RWPE2 (cell line): ENCODE results near the gene EML6.

Experiments
- ATAC-seq: fragments of 200-7000 bp; cut with Tn5 transposase; 3 replicates; pipeline ENCODE4 v1.9.1; 2021; ENCODE audit warnings: low read depth
- DNase-seq: peaks from one replicate; pipeline ENCODE4 v3.0.0-alpha.2; 2020; ENCODE audit warnings: low spot score
- H3K27ac ChIP-seq: fragments of 450-650 bp; 2 replicates; pipeline ENCODE4 v1.5.1; 2017; ENCODE audit warnings: mild to moderate bottlenecking; ENCODE audit not compliant: poor library complexity, severe bottlenecking
- H3K27me3 ChIP-seq: fragments of 250-450 bp; sonication (Bioruptor Pico); 2 replicates; pipeline ENCODE4 v1.5.1; 2021; ENCODE audit warnings: mild to moderate bottlenecking, moderate library complexity; ENCODE audit not compliant: insufficient read depth, poor library complexity, severe bottlenecking
- H3K36me3 ChIP-seq: fragments of 250-450 bp; sonication (Bioruptor Pico); 2 replicates; pipeline ENCODE4 v1.5.1; 2020; ENCODE audit warnings: low read depth, mild to moderate bottlenecking, moderate library complexity
- H3K4me1 ChIP-seq: fragments of 250-450 bp; sonication (Bioruptor Pico); 2 replicates; pipeline ENCODE4 v1.5.1; 2021; ENCODE audit warnings: mild to moderate bottlenecking, moderate library complexity; ENCODE audit not compliant: insufficient read depth, poor library complexity, severe bottlenecking
- H3K4me3 ChIP-seq: fragments of 250-450 bp; sonication (Bioruptor Pico); 2 replicates; pipeline ENCODE4 v1.5.1; 2021; ENCODE audit warnings: mild to moderate bottlenecking, moderate library complexity; ENCODE audit not compliant: severe bottlenecking
- H3K9me3 ChIP-seq: fragments of 250-450 bp; sonication (Bioruptor Pico); 2 replicates; pipeline ENCODE4 v1.5.1; 2021; ENCODE audit warnings: mild to moderate bottlenecking, moderate library complexity; ENCODE audit not compliant: severe bottlenecking
- TF ChIP-seq, protein P1 (sequence below): fragments of 450-650 bp; IDR thresholded peaks from one replicate; pipeline ENCODE4 v1.5.1; 2017; ENCODE audit warnings: mild to moderate bottlenecking, moderate library complexity; ENCODE audit not compliant: poor library complexity, severe bottlenecking

The EML6 gene

DNA sequence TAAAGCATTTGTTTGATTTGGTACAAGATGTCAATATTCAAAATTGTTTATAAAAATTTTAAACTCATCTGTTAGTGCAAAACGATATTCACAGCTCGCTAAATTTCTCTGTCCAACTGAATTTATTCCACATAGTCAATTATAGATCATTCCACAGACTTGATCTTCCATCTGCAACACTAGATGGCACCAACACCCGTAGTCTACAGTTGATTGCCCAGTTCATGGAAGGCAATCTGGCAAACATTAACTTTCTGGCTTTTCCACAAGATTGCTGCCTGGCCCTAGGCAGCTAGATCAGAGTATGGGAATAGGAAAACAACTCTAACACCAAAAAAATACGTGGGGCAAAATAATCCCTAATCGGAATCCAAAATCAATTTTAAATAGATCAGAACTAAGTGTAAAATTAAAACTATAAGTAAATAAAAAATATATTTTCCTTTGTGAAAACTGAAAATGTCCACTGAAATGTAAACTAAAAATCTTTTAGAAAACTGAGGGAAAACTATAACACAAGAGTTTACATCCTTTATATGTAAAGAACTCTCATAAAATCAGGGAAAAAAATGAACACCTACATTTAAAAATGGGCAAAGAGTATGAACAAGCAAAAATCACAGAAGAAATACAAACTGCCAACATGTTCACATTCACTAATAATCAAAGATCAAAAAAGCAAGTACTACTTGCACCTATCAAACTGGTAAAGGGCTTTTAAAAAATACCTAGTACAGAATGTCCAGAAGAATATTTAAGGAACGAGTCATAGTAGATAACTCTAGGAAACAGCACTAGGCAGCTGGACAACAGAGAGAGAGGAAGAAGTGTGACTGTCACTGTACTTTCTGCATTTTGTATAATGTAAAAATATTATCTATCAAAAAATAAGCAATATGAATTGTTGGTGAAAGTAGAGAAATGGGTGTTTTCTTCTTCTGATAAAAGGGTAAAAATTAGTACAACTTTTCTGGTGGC is 291.8 kb downstream of the EML6 start:
- H3K27ac ChIP-seq: peak overlapping the region; percentile 63
- H3K4me3 ChIP-seq: no peak overlapping the region
- TF ChIP-seq, protein P1, sequence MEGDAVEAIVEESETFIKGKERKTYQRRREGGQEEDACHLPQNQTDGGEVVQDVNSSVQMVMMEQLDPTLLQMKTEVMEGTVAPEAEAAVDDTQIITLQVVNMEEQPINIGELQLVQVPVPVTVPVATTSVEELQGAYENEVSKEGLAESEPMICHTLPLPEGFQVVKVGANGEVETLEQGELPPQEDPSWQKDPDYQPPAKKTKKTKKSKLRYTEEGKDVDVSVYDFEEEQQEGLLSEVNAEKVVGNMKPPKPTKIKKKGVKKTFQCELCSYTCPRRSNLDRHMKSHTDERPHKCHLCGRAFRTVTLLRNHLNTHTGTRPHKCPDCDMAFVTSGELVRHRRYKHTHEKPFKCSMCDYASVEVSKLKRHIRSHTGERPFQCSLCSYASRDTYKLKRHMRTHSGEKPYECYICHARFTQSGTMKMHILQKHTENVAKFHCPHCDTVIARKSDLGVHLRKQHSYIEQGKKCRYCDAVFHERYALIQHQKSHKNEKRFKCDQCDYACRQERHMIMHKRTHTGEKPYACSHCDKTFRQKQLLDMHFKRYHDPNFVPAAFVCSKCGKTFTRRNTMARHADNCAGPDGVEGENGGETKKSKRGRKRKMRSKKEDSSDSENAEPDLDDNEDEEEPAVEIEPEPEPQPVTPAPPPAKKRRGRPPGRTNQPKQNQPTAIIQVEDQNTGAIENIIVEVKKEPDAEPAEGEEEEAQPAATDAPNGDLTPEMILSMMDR: peak; percentile 90
- no peaks in the 10 kb centered on the region for H3K27me3 ChIP-seq
- H3K9me3 ChIP-seq: no peaks in the 10 kb centered on the region
- DNase-seq (no peak), ATAC-seq (peak; percentile 71)
- H3K36me3 ChIP-seq: peaks cover 37% of the 10 kb centered on the region
- peaks cover 87% of the 10 kb centered on the region for H3K4me1 ChIP-seq

GRCh38 chr2:55017428-55017827 is 294.0 kb downstream of the EML6 start:
- no peak overlapping the region for H3K4me3 ChIP-seq
- H3K27ac ChIP-seq: peak overlapping the region; percentile 63
- peaks cover 33% of the 10 kb centered on the region for H3K36me3 ChIP-seq
- H3K9me3 ChIP-seq: no peaks in the 10 kb centered on the region
- peaks cover 76% of the 10 kb centered on the region for H3K4me1 ChIP-seq
- DNase-seq: no peak
- no peak for ATAC-seq
- no peaks in the 10 kb centered on the region for H3K27me3 ChIP-seq
- TF ChIP-seq, protein P1: no peak

DNA sequence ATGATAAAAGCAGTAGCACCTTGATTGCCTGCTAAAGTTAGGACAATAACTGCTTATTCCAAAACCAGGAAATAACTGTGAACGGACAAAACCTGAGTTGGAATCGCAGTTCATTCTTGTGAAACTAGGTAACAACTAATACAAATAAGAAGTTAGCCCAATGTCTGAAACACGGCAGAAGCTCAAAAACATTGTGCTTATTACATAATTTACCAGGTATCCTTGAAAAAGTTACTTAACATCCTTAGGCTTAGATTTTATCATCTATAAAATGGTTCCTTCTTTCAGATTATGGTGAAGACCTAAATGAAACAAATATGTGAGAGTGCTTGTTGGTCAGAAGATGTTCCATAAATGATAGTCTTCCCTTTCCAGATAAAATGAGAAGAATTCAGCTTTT is 294.4 kb downstream of the EML6 start:
- no peaks in the 10 kb centered on the region for H3K27me3 ChIP-seq
- H3K9me3 ChIP-seq: no peaks in the 10 kb centered on the region
- H3K4me1 ChIP-seq: peaks cover 72% of the 10 kb centered on the region
- H3K36me3 ChIP-seq: peaks cover 33% of the 10 kb centered on the region
- H3K4me3 ChIP-seq: no peak overlapping the region
- TF ChIP-seq, protein P1: no peak
- ATAC-seq (no peak), DNase-seq (no peak)
- H3K27ac ChIP-seq: peak overlapping the region; percentile 63

- Histone ChIP-seq H3K4me3 (no peak overlapping the region), H3K27ac (peak overlapping the region; percentile 63), H3K4me1 (peaks cover 64% of the 10 kb centered on the region), H3K9me3 (no peaks in the 10 kb centered on the region), H3K27me3 (no peaks in the 10 kb centered on the region), H3K36me3 (peaks cover 34% of the 10 kb centered on the region)
- TF ChIP-seq, protein P1: no peak
- ATAC-seq (no peak), DNase-seq (no peak)
These were observed 295.2 kb downstream of the EML6 start for GRCh38 chr2:55018619-55019018.
